ENCODE results near the gene FADS3. TPM values are rescaled to one million over a fixed set of nuclear protein-coding genes. Genes with fewer than 3 reads are reported as not detected.

The FADS3 gene
- total RNA-seq, 4 donors from 2014 or later: 9.5 to 76.7 (median 18.4) TPM

- H3K36me3 ChIP-seq: no peaks in the 10 kb centered on the region
- no peak for DNase-seq
- TF ChIP-seq POLR2A (IDR thresholded peaks at IDR 0.05) (no peak), CTCF (IDR thresholded peaks at IDR 0.05) (no peak)
- H3K9me3 ChIP-seq: no peaks in the 10 kb centered on the region
- peaks cover 0 to 3% (median 0%) of the 10 kb centered on the region in 4 donors for H3K4me1 ChIP-seq
- no peak overlapping the region for H3K27ac ChIP-seq
- no peak overlapping the region for H3K4me3 ChIP-seq
- H3K27me3 ChIP-seq: no peaks in the 10 kb centered on the region
These were observed 36.2 kb upstream of the FADS3 start for GRCh38 chr11:61927501-61927900.

DNA sequence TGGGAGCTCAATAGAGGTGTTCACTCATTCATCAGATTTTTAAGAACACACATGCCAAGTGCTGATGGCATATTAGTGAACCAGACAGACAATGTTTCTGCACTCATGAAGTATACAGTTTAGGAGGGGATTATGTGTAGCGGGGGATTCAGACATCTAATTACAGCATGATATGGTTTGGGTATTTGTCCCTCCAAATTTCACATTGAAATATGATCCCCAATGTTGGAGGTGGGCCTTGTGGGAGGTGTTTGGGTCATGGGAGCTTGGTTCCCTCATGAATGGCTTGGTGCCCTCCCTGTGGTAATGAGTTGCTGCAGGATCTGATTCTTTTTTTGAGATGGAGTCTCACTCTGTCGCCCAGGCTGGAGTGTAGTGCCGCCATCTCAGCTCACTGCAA is 34.9 kb upstream of the FADS3 start:
- no peaks in the 10 kb centered on the region for H3K36me3 ChIP-seq
- H3K4me3 ChIP-seq: no peak overlapping the region
- H3K9me3 ChIP-seq: no peaks in the 10 kb centered on the region
- no peak overlapping the region for H3K27ac ChIP-seq
- H3K4me1 ChIP-seq: peaks cover 0 to 3% (median 0%) of the 10 kb centered on the region in 4 donors
- H3K27me3 ChIP-seq: no peaks in the 10 kb centered on the region
- TF ChIP-seq CTCF (IDR thresholded peaks at IDR 0.05): no peak
- TF ChIP-seq POLR2A (IDR thresholded peaks at IDR 0.05): no peak
- DNase-seq: no peak

DNA sequence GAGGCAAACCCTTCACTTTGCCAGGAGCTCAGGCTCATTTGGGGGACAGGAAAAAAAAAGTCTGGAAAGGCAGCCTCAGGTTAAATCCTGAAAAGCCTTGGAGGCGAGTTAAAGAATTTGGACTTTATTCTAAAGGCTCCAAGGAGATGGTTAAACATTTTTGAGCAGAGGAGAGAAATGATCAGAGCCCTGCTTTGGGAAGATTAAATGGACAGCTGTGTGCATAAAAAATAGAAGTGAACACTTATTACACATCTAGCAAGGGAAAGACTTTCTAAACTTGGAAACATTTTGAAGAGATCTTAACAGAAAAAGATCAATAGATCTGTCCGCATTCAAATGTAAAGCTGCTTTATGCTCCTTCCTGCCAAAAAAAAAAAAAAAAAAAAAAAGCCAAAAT is 34.4 kb upstream of the FADS3 start:
- no peaks in the 10 kb centered on the region for H3K36me3 ChIP-seq
- no peak for TF ChIP-seq CTCF (IDR thresholded peaks at IDR 0.05)
- no peak for TF ChIP-seq POLR2A (IDR thresholded peaks at IDR 0.05)
- no peaks in the 10 kb centered on the region for H3K9me3 ChIP-seq
- no peaks in the 10 kb centered on the region for H3K27me3 ChIP-seq
- peaks cover 0 to 3% (median 0%) of the 10 kb centered on the region in 4 donors for H3K4me1 ChIP-seq
- no peak overlapping the region for H3K27ac ChIP-seq
- H3K4me3 ChIP-seq: no peak overlapping the region
- no peak for DNase-seq

GRCh38 chr11:61924064-61924455 is 32.7 kb upstream of the FADS3 start:
- TF ChIP-seq CTCF (IDR thresholded peaks at IDR 0.05) (no peak), POLR2A (IDR thresholded peaks at IDR 0.05) (no peak)
- Histone ChIP-seq H3K27ac (peak overlapping the region; percentile 55 to 79 (median 74)), H3K9me3 (no peaks in the 10 kb centered on the region), H3K4me3 (no peak overlapping the region), H3K4me1 (peaks cover 0 to 3% (median 0%) of the 10 kb centered on the region in 4 donors), H3K36me3 (no peaks in the 10 kb centered on the region), H3K27me3 (no peaks in the 10 kb centered on the region)
- DNase-seq: no peak

GRCh38 chr11:61923166-61924063 is 32.1 kb upstream of the FADS3 start:
- DNase-seq: peak in 2 of 3 donors; percentile 59 to 74
- H3K4me1 ChIP-seq: peaks cover 0 to 3% (median 0%) of the 10 kb centered on the region in 4 donors
- H3K36me3 ChIP-seq: no peaks in the 10 kb centered on the region
- H3K27ac ChIP-seq: peak overlapping the region; percentile 55 to 79 (median 74)
- no peaks in the 10 kb centered on the region for H3K9me3 ChIP-seq
- H3K27me3 ChIP-seq: no peaks in the 10 kb centered on the region
- TF ChIP-seq POLR2A (IDR thresholded peaks at IDR 0.05) (no peak), CTCF (IDR thresholded peaks at IDR 0.05) (no peak)
- no peak overlapping the region for H3K4me3 ChIP-seq

Measured in Peyer's patch (tissue), 4 donors.